GM03348 (cell line): Measurements from ENCODE around the gene MRPL39.

Experiments used
- DNase-seq: peaks from one replicate; pipeline ENCODE4 v3.0.0; 2012; ENCODE audit warnings: low spot score

The MRPL39 gene

DNA sequence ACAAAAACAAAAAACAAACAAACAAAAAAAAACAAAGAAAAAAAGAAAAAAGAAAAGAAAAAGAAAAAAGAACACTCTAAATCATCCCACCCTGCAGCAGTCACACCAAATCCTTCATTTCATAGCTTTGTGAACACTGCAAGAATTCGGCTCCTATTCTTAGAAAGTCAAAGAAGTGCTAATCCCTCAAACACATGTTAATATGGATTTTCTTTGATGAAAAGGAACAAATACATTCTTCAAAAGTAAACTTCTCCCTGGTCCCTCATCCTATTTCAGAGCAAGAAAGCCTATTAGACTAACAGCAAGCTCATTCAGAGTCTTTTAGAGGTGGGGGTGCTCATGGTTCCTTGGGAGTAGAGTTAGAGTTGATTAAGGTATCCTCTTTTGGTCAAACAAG, 7.2 kb upstream of the MRPL39 start:
- no peak for DNase-seq

DNA sequence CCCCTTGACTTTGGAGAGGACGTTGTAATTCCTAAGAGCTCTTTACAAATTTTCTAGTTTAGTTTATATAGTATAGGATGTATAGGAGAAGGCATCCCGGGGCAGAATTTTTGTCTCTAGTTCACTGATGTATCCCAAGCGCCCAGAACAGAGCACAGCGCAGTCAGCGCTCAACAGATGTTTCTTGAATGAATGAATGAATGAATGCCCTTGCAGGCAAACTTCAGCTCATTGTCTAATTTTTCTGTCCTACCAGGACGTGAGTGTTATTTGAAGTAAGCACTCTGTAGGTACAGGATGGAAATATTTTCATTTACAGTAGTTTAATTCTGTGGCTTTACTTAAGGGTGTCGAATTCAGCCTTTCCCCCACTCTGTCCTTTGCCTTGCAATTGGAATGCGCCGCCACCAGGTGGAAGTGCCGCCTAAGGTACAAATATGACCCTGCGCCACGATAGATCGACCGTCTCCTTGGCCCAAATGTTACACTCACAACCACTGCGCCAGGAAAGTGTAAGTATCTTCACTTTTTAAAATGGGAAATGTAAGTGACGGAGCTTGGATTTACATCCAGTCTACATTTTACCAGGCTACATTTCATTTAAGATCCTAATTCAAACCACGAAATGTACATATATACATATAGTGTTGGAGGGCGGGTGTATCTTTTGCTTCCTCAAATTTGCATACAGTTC, 910 bp upstream of the MRPL39 start:
- peak; percentile 84 for DNase-seq

DNA sequence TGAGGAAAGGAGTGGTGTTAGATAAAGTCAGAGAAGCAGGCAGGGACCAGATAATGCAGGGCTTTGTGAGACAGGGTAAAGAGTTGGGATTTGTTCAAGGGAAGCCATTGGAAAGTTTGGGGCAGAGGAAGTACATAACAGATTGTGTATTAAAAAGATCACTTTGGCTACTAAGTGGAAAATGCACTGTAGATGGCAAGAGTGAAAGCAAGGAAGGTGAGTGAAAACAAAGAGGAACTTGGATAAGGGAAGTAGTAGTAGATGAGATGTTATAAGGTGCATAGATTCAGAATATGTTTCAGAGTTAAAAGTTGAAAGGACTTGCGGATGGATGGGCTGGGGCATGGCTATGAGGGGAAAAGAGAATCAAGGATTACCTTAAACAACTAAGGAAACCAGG, 17.4 kb downstream of the MRPL39 start:
- no peak for DNase-seq

DNA sequence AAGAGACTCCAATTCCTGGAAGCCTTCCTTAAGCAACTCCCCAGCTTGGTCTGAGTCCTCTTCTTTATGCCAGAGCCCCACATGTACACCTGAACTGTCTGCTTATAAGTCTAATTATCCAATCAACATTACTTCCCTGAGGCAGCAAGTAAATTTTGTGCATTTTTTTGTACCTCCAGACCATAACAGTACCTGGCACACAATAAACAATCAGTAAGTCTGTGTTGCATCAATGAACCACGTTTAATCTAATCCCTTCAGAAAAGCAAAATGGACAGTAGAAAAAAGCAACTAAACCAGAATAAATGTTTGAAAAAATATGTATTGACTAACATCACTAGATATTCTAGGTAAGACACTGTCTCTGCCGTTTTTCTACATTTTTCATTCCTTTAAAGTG, 20.5 kb downstream of the MRPL39 start:
- no peak for DNase-seq

DNA sequence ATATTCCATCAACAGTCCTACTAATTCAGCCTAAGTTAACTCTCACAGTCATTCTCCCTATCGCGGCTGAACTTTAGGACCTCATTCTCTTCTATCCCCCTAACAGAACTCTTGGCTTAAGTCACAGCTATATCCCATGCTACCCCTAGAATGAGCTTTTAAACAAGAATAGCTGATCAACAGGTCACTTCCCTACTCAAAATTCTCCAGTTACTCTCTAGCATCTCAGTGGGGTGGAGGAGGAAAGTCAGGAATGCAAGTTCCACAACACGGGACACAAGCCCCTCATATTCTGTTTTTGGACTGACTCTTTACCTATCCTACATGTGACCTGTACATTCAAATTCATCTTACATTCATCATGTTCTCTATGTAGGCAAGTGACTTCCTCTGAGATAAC, 21.0 kb downstream of the MRPL39 start:
- DNase-seq: no peak

DNA sequence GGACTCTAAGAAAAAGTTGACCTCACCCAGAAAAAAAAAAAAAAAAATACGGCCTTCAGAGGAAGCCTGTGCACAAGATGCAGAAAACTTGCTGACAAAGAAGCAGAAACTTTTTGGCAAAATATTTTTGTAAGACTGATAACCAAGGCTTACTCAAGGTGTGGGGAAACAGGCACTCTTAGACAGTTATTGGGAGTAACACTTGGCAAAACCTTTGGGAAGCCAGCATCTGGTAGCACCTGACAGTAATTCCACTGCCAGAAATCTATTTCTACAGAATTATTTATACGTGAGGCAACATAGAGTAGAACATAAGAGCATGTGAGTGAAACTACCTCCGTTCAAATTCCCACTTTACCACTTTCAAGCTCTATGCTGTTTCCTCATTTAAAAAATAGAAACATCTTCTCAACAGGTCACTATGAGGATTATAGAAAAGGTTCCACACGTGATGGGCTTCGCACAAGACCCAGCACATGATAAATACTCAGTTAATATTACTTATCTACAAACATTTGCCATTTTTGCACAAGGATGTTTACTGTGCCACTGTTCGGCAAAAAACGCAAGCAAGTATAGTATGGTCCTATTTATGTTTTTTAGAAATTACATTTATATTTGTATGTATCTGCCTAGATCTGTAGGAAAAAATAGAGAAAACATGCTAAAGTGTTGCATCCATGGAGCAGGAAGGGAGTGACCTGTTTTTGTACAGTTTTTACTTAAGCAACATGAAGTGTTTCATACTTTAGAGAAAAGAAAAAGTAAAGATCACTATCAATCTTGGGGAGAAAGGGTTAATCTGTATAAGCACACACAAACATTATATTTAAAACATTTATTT, 22.2 kb downstream of the MRPL39 start:
- no peak for DNase-seq

DNA sequence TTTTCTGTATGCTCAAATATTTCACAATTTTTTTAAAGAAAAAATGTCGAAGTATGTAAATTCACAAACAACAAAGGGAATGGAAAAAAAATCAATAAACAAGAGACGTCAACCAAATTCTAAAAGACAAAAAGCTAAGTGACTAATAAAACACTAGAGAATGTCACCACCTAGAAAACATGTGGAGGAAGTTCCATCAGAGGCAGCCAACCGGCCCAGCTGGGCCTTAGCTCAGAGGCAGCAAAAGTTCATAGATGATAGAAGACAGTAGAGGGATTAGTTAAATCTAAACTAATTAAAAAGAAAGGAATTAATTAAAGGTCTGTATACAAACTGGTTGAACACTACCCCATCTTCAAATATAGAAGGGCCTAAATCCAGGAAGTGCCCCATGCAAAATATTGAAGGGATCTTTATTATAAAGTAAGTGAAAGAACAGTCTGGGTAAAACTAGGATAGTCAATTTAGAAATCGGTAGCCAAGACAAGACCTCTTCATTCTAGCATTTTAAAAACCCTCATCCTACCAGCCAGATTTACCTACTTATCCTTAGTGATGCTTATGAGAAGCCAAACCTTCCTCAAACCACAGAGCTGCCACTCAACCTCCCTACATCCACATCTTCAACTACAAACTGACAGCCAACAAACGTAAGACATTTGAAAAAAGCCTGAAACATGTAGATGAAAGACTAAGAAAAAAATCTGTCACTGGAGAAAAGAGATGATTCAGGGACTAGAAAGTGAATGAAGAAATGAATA, 23.7 kb downstream of the MRPL39 start:
- DNase-seq: no peak

DNA sequence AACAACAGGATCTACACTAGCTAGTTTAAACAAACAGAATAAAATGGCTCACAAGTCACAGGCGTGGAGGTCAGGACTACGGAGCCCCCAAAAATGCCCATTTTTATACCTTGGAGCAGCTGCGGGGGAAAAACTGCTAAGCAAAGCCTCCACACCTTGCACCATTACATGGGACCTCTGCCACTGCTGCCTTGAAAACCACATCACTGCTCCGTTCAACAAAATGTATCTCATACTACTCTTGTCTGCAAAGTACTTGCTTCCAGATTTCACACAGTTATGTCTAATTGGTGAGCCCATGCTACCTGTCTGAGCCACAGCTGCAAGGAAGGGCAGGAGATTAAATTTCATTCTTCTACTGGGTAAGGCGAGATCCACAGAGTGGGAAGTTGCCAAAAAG, 24.4 kb downstream of the MRPL39 start:
- DNase-seq: no peak

DNA sequence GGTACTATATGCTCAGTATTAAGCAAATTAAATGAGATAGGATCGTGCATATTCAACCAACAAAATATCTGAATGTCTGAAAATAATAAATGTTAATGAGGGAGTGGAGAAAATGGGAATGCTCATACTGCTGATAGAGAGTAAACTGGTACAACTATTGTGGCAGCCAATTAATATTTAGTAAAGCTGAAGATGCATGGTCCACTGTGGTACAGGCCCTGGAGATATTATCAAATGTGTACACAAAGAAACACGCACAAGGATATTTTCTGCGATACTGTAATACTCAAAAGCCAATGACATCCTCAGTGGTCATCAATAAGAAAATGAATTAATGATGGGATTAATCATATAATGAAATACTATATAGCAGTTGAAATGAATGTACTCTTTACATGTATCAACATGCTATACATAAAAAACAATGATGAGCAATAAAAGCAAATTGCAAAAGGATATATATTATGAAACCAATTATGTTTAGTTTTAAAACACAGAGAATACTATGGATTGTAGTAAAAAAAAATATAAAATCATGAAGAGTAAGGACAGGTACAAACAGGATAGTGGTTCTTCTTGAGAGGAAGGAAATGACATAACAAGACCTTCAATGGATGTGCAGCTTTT, 25.0 kb downstream of the MRPL39 start:
- no peak for DNase-seq

DNA sequence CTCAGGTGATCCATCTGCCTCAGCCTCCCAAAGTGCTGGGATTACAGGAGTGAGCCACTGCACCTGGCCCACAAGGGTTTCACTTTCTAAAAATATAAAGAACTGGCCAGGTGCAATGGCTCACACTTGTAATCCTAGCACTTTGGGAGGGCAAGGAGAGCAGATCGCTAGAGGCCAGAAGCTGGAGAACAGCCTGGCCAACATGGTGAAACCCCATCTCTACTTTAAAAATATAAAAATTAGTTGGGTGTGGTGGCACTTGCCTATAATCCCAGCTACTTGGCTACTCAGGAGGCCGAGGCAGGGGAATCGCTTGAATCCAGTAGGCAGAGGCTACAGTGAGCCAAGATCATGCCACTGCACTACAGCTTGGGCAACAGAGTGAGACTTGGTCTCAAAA, 25.7 kb downstream of the MRPL39 start:
- DNase-seq: no peak

DNA sequence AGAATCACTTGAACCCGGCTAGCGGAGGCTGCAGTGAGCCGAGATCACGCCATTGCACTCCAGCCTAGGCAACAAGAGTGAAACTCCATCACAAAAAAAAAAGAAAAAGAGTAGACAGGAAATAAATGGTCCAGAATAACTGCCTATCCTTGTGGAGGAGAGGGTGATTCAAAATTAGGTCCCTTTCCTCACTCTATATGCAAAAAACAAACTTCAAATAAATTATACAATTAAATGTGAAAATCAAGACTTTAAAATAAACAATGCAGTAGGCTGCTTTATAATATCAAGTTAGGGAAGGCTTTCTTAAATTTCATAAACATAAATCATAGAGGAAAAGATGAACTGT, 26.4 kb downstream of the MRPL39 start:
- no peak for DNase-seq

DNA sequence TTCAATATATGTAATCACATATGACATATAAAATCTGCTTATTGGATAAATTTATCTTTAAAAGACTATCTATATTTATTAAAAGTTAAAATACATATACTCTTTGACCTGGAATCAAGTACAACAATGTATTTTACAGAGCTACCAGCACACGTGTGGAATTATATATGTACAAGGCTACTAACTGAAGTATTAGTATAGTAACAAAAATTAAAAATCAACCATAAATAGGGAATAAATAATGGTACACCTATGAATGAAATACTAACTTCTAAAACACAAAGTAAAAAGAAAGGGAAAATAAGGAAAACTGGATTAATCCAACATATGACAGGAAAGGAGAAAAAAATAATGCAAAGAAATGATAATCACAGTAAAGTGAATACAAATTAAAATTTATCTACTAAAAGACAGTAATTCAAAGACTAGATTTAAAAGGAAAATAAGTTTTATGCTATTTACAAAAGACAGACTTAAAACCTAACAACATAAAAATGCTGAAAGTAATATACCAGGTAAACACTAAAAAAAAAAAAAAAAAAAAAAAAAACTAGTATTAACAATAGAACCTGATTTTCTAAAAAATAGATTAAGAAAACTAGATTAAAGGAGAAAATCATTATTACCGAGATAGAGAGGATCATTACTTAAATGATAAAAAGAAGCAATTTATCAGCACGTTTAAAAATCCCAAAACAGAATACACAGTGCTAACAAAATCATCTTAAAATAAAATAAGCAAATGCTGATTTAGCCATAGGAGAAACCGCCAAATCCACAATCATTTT, 27.9 kb downstream of the MRPL39 start:
- no peak for DNase-seq

DNA sequence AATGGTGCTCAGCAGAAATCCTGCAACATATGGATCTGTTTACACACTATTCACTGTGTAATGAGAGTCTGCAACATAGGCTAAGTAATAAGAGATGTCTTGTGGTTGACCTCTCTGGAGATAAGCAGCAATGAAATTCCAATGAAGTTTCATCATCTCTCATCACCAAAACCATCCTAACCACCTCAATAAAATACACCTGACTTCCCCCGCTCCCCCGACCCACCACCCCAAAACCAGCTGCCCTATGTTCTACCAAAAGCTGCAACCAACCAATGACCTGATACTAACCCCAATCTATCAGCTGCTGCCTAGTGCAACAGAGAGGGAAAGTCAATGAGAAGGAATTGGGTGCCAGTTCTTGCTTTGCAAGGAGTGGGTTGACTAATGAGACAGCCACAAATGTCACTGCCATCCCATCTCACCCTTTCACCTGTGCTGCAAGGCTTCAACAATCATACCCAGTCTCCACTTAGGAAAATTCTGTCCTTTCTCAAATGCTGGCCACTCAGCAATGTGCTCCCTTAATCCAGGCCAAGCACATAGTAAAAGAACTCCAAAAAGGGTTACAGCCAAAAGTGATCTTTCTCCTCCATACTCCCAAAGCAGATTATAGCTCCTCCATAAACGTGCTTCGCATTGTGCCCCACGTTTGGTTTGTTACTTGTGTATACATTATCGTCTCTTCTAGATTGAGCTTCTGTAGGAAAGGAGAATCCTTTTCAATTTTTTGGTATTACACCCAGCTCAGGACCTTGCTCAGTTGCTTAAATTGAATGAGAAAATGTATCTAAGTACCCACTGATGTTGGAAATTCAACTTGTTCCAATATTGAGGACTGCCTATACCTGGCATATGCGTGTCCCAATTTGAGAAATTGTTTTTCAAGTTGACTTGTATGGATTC, 29.0 kb downstream of the MRPL39 start:
- DNase-seq: no peak

DNA sequence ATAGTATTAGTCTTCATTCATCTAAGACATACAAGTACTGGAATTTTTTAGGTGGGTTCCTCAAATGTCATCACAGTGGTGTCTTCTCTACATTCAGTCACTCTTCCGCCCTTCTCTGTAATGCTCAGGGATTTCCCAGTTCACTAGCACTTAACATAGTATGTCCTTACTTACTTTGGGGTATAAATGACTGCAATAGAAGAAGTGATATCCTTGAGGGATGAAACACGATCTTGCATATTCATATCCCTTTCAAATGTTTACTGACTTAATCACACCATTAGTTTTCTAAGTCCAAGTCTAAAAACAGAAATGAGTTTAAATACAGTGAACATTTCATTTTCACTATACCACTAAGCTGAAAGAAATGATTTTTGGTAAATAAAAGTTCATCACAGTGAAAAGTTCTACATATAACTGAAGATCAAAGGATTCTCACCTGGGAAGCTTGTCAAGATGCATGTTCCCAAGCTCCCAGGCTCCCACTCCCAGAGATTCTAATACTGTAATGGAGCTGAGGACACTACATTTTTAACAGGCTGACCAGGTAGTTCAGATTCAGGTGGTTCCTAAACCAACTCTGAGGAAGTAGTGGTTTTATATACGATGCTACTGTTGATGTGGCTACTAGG, 29.7 kb downstream of the MRPL39 start:
- no peak for DNase-seq

DNA sequence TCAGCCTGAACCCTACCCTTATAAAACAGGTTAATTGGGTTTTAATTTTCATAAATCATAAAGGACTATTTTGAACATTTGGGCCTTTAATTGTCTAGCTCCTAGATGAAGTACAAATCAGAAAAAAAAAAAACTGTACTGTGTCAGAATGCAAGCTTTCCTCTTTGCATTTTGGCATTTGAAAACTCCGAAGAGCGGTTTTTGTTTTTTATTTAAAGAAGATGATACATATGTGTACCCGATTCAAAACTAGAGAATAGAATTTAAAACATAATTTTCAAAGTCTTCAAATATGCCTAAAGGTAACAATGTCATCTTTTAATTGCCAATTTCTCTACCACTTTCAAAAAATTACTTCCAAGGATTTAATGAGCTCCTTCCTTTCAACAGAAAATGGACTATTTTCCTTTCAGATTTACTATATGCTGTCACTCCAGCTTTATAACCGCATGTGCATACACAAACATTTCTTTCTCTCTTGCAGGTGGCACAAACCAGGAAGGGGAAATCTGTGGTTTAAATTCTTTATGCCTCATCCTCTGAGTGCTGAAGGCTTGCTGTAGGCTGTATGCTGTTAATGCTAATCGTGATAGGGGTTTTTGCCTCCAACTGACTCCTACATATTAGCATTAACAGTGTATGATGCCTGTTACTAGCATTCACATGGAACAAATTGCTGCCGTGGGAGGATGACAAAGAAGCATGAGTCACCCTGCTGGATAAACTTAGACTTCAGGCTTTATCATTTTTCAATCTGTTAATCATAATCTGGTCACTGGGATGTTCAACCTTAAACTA, 33.7 kb downstream of the MRPL39 start:
- peak; percentile 75 for DNase-seq

DNA sequence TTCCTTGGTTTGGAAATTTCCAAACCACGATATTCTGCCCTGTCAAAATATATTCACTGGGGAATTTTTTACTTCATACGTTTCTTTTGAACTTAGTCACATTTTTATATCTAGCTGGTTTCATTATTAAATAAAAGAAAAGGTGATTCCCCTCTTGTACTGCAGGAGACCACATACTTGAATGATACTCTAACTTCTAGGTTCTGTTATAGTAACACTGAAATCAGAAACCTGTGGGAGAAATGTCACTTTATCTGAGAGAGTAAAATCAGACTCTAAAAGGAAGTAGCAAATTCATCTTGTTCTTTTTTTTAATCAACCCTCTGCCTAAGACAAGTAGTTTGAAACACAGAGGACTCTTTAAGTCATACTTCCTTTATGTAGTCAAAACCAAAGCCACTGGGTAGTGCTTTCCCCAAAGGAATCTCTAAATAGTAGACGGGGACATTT, 34.4 kb downstream of the MRPL39 start:
- no peak for DNase-seq

DNA sequence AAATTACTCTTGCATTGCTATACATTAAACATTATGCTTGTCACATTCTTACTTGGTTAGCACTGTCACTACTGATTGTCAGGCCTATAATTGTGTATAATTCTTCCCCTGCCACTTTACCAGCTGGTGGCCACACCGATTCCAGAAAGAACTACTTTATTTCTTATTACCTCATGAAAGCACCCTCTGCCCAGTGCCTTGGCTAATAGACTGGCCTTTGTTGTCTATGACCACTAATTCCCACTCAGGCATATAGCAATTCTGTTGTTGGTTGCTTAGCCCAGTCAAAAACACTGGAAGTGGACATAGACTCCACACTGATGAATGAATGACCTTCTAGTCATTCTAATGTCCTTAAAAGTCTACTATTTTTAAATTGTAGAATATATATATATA, 35.6 kb downstream of the MRPL39 start:
- no peak for DNase-seq

DNA sequence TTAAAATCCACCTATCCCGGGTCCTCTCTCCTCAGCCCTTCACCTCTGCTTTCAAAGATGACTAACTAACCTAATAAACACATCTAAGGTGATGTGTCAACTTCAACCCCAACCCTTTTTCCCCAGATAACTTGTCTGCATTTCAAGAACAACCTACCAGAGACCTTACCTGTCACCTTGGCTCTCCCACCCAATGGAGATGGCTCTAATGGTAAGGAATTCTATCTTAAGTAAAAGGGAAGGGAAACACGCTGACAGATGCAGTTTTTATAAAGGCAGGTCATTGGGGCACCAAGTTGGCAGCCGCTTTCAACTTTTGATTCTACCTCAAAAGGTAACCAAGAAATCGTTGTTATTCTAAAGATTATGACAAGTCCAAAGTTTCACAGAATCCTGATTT, 37.6 kb downstream of the MRPL39 start:
- no peak for DNase-seq

DNA sequence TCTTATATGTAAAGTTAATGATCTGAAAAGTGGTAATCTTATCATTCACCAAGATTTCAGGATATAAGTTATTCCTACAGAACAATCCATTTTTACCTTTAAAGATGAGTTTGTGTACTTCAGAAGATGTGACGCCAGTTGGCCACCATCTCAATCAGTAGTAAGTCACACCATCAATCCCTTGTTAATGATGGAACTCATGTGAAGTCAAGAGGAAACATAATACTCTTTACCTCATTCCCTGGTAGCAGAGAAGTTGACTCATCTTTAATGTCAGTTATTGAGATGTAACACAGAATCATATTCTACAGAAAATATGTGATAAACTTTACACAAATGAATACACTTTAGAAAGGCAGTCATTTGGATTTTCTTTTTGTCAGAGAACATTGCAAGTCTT, 38.2 kb downstream of the MRPL39 start:
- no peak for DNase-seq
